Right ventricle myocardium inferior (tissue), 1 donor: Measurements from ENCODE around the gene AMMECR1. TPM values are rescaled to one million over a fixed set of nuclear protein-coding genes. Genes with fewer than 3 reads are reported as not detected.
A peak's percentile ranks its signal among the peaks of the same experiment; 100 is the strongest.

Source experiments
- ATAC-seq: fragments of 200-7000 bp; cut with Tn5 transposase; one replicate; pipeline ENCODE4 v1.9.1; 2020; ENCODE audit warnings: mild to moderate bottlenecking, moderate library complexity
- DNase-seq: peaks from one replicate; pipeline ENCODE4 v3.0.0; 2021; ENCODE audit errors: missing footprints
- intact Hi-C: fragments of 100-400 bp; cut with DNase I; formaldehyde crosslinking; loops from one replicate; pipeline ENCODE4 v1.11.0; 2022
- total RNA-seq: library from RNA; stranded (reverse); fragmentation: NEBNext Ultra II Directional; extraction: Animal tissue kit (Norgen Biotek cat#: 25700); gene quantifications from one replicate; pipeline ENCODE4 v1.2.1, GENCODE V29; 2021
- donor health status: DM: no; HTN: yes; CAD: no; lungs with severe emphysema.

AMMECR1 gene
- total RNA-seq, 1 donor from 2014 or later: 1.1 TPM

- intact Hi-C loops: no loop called here
- ATAC-seq: no peak
- no peak for DNase-seq
Observed at GRCh38 chrX:110181459-110182137, 136.3 kb downstream of the AMMECR1 start.

DNA sequence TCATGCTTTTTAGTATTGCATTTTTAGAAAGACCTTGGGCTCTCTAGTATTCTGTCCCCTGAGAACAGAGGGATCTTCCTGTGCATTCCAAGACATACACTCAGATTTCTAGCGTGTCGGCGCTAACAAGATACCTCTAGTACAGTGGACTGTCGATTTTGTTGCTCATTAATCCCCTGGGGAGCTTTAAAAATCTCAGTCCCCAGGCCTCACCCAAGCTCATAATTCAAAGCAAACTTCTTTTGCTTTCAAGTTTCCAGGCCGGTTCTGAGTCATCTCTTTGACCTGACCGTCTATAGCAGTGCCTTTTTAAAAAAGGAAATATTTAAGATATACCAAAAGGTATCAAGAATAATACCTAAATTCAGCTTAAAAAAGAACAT, 137.0 kb downstream of the AMMECR1 start:
- no peak for ATAC-seq
- DNase-seq: no peak
- intact Hi-C loops: no loop called here

DNA sequence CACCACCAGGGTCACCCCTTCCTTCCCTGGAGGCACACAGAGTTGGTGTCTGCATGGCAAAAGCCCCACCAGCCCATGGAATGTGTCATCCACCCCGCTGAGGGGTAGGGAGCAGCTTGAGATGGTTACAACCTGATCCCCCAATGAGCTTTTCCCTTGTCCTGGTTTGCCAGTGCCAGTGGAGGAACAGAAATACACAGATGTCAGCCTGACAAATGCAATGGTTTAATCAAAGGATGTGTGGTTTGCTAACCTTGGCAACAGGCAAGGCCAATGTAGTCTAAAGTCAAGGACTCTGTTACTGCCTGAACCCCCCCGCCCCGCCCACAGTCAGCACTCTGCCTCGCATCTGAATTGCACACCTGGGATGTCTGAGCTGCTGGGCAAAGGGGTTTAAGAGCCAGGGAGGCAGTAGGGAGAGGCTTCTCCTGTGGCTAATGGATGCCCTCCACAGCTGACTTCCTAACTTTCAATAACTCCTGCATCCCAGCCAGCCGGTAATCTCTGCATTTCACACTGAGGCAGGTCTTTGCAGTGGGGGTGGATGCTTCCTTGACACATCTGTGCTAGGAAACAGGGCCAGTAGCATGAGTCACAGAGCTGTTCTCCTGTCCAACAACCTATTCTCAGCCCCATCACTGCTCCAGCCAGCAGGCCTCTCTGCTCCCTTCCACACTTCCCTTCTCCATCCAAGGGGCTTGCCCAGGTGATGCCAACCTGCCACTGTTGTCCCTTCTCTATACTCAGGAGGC, 137.5 kb downstream of the AMMECR1 start:
- intact Hi-C loops: no loop called here
- no peak for DNase-seq
- ATAC-seq: peak; percentile 76

GRCh38 chrX:110178179-110178865, 139.6 kb downstream of the AMMECR1 start:
- DNase-seq (no peak), ATAC-seq (no peak)
- intact Hi-C loops: no loop called here

DNA sequence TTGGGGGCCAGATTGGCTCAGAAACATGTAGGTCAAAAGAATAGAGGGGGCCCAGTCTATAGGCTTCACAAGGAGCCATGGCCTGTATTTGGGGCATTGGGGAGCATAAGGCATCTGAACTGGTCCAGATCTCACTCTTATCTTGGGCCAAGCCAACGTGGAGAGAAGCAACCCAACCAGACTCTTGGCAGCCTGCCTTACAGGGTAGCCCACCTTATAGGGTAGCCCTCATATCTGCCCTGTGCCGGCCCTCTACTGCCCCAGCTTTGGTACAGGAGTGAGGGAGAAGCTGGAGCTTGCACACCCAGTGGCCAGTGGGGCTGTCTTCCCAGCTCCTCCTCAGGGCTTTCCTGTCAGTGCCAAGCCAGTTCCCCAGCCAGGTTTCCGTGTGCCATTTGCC, 142.2 kb downstream of the AMMECR1 start:
- ATAC-seq (peak; percentile 15), DNase-seq (no peak)
- intact Hi-C loops: no loop called here

GRCh38 chrX:110175146-110175545, 142.7 kb downstream of the AMMECR1 start:
- intact Hi-C loops: no loop called here
- DNase-seq: no peak
- ATAC-seq: no peak

GRCh38 chrX:110173192-110174175, 144.4 kb downstream of the AMMECR1 start:
- DNase-seq (no peak), ATAC-seq (peak; percentile 63)
- intact Hi-C loops: no loop called here

DNA sequence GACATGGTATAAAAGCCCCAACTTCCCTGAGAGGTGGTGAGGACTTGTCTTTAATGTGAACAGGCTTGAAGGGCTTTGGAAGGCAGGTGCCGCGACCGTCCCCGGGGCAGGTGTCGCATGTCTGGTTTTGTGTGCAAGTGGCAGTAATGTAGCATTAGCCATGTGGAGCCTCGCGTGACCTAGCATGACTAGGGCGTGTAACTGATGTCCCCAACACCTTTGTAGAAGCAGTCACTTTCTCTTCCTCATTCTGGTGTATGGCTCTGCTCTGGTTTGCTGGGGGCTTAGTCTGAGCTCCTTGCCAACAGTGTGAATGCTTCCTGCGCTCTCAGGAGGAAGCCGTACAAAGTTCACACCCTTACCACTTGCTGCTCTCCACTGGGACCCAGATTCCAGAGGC, 145.7 kb downstream of the AMMECR1 start:
- intact Hi-C loops: no loop called here
- DNase-seq (no peak), ATAC-seq (no peak)

GRCh38 chrX:110171442-110171841, 146.4 kb downstream of the AMMECR1 start:
- DNase-seq: no peak
- intact Hi-C loops: no loop called here
- no peak for ATAC-seq

DNA sequence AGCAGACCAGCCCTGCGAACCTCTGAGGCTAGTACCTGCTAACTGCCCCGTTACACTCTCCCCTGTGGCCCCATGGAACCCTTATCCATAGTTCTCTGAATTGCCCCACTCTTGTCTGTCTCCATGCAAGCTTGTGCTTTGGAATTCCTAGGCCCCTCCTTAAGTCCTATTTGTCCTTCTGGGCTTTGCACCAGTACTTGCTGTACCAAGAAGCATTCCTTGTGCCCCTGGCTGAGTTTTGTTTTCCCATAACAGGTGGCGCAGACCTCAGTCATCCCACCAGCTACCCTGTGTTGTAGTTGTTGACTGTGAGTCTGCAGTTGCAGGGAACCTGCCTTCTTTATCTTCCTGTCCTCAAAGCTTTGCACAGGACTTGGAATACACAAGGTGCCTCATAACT, 147.9 kb downstream of the AMMECR1 start:
- intact Hi-C loops: no loop called here
- no peak for ATAC-seq

DNA sequence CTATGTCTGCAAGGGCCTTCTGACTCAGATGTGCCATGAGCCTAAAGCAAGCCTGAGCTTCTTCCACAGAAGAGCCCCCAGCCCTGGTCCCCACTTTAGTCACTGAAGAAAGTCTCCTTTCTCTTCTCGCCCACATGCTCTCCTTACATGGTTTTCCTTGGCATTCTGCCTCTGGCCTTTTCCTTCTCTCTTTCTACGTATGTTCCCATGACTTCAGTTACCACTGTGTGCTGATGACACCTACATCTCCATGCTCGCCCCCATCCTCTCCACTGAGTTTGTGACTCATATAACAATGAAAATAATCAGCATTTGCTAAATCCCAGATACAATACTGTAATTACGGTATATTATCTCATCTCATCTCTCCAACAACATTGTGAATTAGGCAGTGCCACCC, 149.3 kb downstream of the AMMECR1 start:
- ATAC-seq: no peak
- DNase-seq: no peak
- intact Hi-C loops: no loop called here

More for the DNA sequence above, 147.9 kb downstream of the AMMECR1 start:
- no peak for DNase-seq

GRCh38 chrX:110167952-110168451, 149.9 kb downstream of the AMMECR1 start:
- ATAC-seq: peak; percentile 10
- intact Hi-C loops: no loop called here
- DNase-seq: no peak

DNA sequence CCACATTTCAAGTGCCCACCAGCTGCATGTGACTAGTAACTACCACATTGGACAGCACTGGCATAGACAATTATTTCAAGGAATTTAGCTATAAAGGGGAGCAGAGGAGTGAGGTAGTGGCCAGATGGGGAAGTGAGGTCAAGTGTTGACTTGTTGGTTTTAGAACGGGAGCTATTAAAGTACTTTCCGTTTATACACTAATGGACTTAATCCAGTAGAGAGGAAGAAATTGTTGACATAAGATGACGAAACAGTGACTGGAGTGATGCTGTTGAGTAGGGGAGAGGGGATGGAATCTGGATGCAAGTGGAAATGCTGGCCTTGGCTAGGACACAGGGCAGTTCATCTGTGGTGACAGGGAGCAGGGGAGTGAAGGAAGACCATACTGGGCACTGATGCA, 154.4 kb downstream of the AMMECR1 start:
- DNase-seq (no peak), ATAC-seq (no peak)
- intact Hi-C loops: loop anchor here (5.0 kb wide), 1 partner anchor 154 kb away; the partner anchor contains the start of gene AMMECR1

GRCh38 chrX:110162867-110163266, 155.0 kb downstream of the AMMECR1 start:
- intact Hi-C loops: loop anchor here (5.0 kb wide), 1 partner anchor 154 kb away; the partner anchor contains the start of gene AMMECR1
- DNase-seq: no peak
- no peak for ATAC-seq

DNA sequence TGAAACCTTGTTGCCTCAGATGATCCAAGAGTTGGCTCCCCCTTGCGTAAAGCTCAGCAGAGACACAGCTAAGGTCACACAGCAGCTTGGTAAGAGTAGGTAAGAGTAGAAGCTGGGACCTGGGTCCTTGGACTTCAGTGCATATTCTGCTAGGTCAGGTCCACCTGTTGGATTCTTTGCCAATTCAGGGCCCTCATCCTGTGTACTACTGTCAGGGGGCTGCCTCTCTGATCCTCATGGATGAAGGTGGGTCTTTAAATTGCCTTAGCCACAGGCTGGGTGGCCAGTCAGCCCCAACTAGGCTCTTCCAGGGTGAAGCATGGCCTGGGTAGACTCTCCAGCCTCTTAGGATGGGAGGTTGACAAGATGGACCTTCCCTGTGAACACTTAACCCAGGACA, 155.8 kb downstream of the AMMECR1 start:
- DNase-seq: no peak
- intact Hi-C loops: loop anchor here (5.0 kb wide), 1 partner anchor 155 kb away; the partner anchor contains the start of gene AMMECR1
- ATAC-seq: no peak

- no peak for ATAC-seq
- intact Hi-C loops: loop anchor here (5.0 kb wide), 1 partner anchor 156 kb away; the partner anchor contains the start of gene AMMECR1
- no peak for DNase-seq
Observed at GRCh38 chrX:110161361-110161686, 156.6 kb downstream of the AMMECR1 start.

GRCh38 chrX:110159865-110160264, 158.0 kb downstream of the AMMECR1 start:
- ATAC-seq (no peak), DNase-seq (no peak)
- intact Hi-C loops: loop anchor here (2.0 to 5.0 kb wide), 2 partner anchors 157 to 253 kb away; partner anchors contain the start of gene AMMECR1

DNA sequence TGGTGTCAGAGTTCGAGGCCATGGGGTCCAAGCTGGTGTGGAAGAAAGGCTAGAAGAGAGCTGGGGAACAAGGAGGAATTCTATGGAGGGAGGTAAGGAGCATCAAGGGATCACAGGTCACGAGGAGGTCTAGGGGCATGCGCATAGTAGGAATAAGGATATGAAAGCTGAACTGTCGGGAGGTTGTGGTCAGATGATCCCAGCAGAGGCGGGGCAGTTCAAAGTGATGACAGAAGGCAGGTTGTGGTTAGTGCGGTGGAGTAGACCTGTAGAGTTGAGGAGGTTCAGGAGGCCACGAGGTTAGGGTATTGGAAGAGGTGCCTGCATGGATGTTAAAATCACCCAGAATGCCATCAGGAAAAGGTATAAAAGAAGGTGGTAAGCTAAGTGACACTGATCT, 158.7 kb downstream of the AMMECR1 start:
- DNase-seq: no peak
- no peak for ATAC-seq
- intact Hi-C loops: loop anchor here (2.0 kb wide), 1 partner anchor 254 kb away; no protein-coding TSS in a partner anchor
